BJ (cell line): Measurements from ENCODE around the gene NUBPL. TPM values are rescaled to one million over a fixed set of nuclear protein-coding genes. Genes with fewer than 3 reads are reported as not detected.
"Not testable (repeated sequence)": the region's sequence is repeated elsewhere in the genome, so short reads cannot be mapped to it uniquely, and the experiment has no call there.

Experiments
- CTCF ChIA-PET: fragments of 350-600 bp; formaldehyde crosslinking; extraction: SDS; loops from one replicate; lab custom pipeline; 2021; ENCODE audit warnings: antibody characterized with exemption, inconsistent platforms; lab: Yijun Ruan, JAX
- POLR2A ChIA-PET: fragments of 300-600 bp; sonication (Branson Sonifier 250); formaldehyde crosslinking; extraction: SDS; loops from one replicate; lab custom pipeline; 2021; ENCODE audit warnings: antibody characterized with exemption; lab: Charles Lee
- DNase-seq: peaks from one replicate; pipeline ENCODE4 v3.0.0-alpha.2; 2011; ENCODE audit warnings: low read depth
- H3K27me3 ChIP-seq: 2 replicates; pipeline ENCODE4 v1.6.0; 2011; ENCODE audit warnings: low read length; ENCODE audit not compliant: control insufficient read depth, insufficient read depth
- H3K36me3 ChIP-seq: 2 replicates; pipeline ENCODE4 v1.5.1; 2011; ENCODE audit warnings: low read length; ENCODE audit not compliant: control insufficient read depth, insufficient read depth
- H3K4me3 ChIP-seq: 2 replicates; pipeline ENCODE4 v1.5.1; 2011; ENCODE audit warnings: low read depth, mild to moderate bottlenecking, control low read depth, low read length
- CTCF ChIP-seq: IDR thresholded peaks from 2 replicates; pipeline ENCODE4 v1.5.1; 2011; ENCODE audit warnings: low read depth, mild to moderate bottlenecking, control low read depth, inconsistent platforms, low read length, moderate library complexity; ENCODE audit not compliant: insufficient read depth
- polyA plus RNA-seq: library from polyadenylated mRNA; depleted of rRNA; stranded (reverse); fragments of >200 nt; gene quantifications from 2 replicates; pipeline ENCODE4 v1.2.3, GENCODE V29; 2011

Gene NUBPL
- polyA plus RNA-seq, 1 experiment, result 3.3 TPM

GRCh38 chr14:31785574-31785973, 224.4 kb downstream of the NUBPL start:
- DNase-seq, result no peak
- no peak for TF ChIP-seq CTCF
- Histone ChIP-seq H3K27me3 (no peaks in the 10 kb centered on the region), H3K4me3 (no peak overlapping the region), H3K36me3 (no peaks in the 10 kb centered on the region)
- ChIA-PET POLR2A (no interaction called here), CTCF (no interaction called here)

- no peak for DNase-seq
- H3K36me3 ChIP-seq, result no peaks in the 10 kb centered on the region
- H3K27me3 ChIP-seq, result no peaks in the 10 kb centered on the region
- ChIA-PET POLR2A (no interaction called here), CTCF (no interaction called here)
- TF ChIP-seq CTCF, result no peak
- no peak overlapping the region for H3K4me3 ChIP-seq
Measured at GRCh38 chr14:31787377-31787776, 226.2 kb downstream of the NUBPL start.

- no peak for TF ChIP-seq CTCF
- POLR2A ChIA-PET, result no interaction called here
- CTCF ChIA-PET, result no interaction called here
- DNase-seq, result no peak
- no peak overlapping the region for H3K4me3 ChIP-seq
- H3K27me3 ChIP-seq, result no peaks in the 10 kb centered on the region
- no peaks in the 10 kb centered on the region for H3K36me3 ChIP-seq
Measured at GRCh38 chr14:31788340-31788739, 227.1 kb downstream of the NUBPL start.

GRCh38 chr14:31792726-31793125, 231.5 kb downstream of the NUBPL start:
- no peak for DNase-seq
- Histone ChIP-seq H3K4me3 (no peak overlapping the region), H3K36me3 (no peaks in the 10 kb centered on the region), H3K27me3 (no peaks in the 10 kb centered on the region)
- ChIA-PET CTCF (no interaction called here), POLR2A (no interaction called here)
- TF ChIP-seq CTCF, result no peak

GRCh38 chr14:31797946-31798345, 236.7 kb downstream of the NUBPL start:
- H3K27me3 ChIP-seq, POLR2A ChIA-PET, DNase-seq, H3K4me3 ChIP-seq, CTCF ChIA-PET, H3K36me3 ChIP-seq: not testable (repeated sequence)

GRCh38 chr14:31802838-31803237, 241.6 kb downstream of the NUBPL start:
- no peak overlapping the region for H3K4me3 ChIP-seq
- DNase-seq, result no peak
- ChIA-PET CTCF (no interaction called here), POLR2A (no interaction called here)
- no peaks in the 10 kb centered on the region for H3K36me3 ChIP-seq
- no peaks in the 10 kb centered on the region for H3K27me3 ChIP-seq
- TF ChIP-seq CTCF, result no peak
